Neural progenitor cell (in vitro differentiated cells): ENCODE data around the gene LYPD5. TPM values are rescaled to one million over a fixed set of nuclear protein-coding genes. Genes with fewer than 3 reads are reported as not detected.

Experiments used
- DNase-seq: peaks from one replicate; pipeline ENCODE4 v3.0.0-alpha.2; 2016; ENCODE audit warnings: low spot score
- H2AFZ ChIP-seq: fragments of 200-600 bp; sonication (generic); replicated peaks from 2 replicates; pipeline ENCODE4 v1.6.1; 2016; ENCODE audit warnings: antibody characterized with exemption
- H3F3A ChIP-seq: fragments of 200-600 bp; sonication (generic); 2 replicates; pipeline ENCODE4 v1.6.1; 2016; ENCODE audit warnings: antibody characterized with exemption, low read depth
- H3K27ac ChIP-seq: fragments of 200-600 bp; sonication (generic); 2 replicates; pipeline ENCODE4 v1.5.1; 2016; ENCODE audit warnings: mild to moderate bottlenecking
- H3K27me3 ChIP-seq: fragments of 200-600 bp; sonication (generic); 2 replicates; pipeline ENCODE4 v1.6.1; 2016; ENCODE audit warnings: mild to moderate bottlenecking, moderate library complexity
- H3K36me3 ChIP-seq: fragments of 200-600 bp; sonication (generic); 2 replicates; pipeline ENCODE4 v1.5.1; 2016
- H3K4me1 ChIP-seq: fragments of 200-600 bp; sonication (generic); 2 replicates; pipeline ENCODE4 v1.6.1; 2016; ENCODE audit warnings: mixed run types
- H3K4me2 ChIP-seq: fragments of 200-600 bp; sonication (generic); 2 replicates; pipeline ENCODE4 v1.6.1; 2016
- H3K4me3 ChIP-seq: fragments of 200-600 bp; sonication (generic); 2 replicates; pipeline ENCODE4 v1.5.1; 2016
- H3K79me2 ChIP-seq: fragments of 200-600 bp; sonication (generic); 2 replicates; pipeline ENCODE4 v1.6.1; 2016; ENCODE audit warnings: low read depth
- H3K9ac ChIP-seq: fragments of 200-600 bp; sonication (generic); 2 replicates; pipeline ENCODE4 v1.6.1; 2016
- H3K9me3 ChIP-seq: fragments of 200-600 bp; sonication (generic); 2 replicates; pipeline ENCODE4 v1.5.1; 2016; ENCODE audit warnings: low read depth
- H4K20me1 ChIP-seq: fragments of 200-600 bp; sonication (generic); 2 replicates; pipeline ENCODE4 v1.6.1; 2016; ENCODE audit warnings: low read depth
- H3K27ac Mint-ChIP-seq: 3 replicates; pipeline ENCODE4 v1.8.0; 2021; ENCODE audit warnings: mixed read lengths
- H3K27me3 Mint-ChIP-seq: 2 replicates; pipeline ENCODE4 v1.8.0; 2022; ENCODE audit warnings: low read depth, mild to moderate bottlenecking, inconsistent platforms, moderate library complexity, mixed read lengths; ENCODE audit not compliant: insufficient read depth
- H3K36me3 Mint-ChIP-seq: 3 replicates; pipeline ENCODE4 v1.8.0; 2021; ENCODE audit warnings: mixed read lengths
- H3K4me1 Mint-ChIP-seq: 3 replicates; pipeline ENCODE4 v1.8.0; 2021; ENCODE audit warnings: mixed read lengths
- H3K4me3 Mint-ChIP-seq: 3 replicates; pipeline ENCODE4 v1.8.0; 2021; ENCODE audit warnings: mild to moderate bottlenecking, moderate library complexity, mixed read lengths
- H3K9me3 Mint-ChIP-seq: 3 replicates; pipeline ENCODE4 v1.8.0; 2020; ENCODE audit warnings: mixed read lengths
- EZH2 ChIP-seq: fragments of 200-600 bp; sonication (generic); IDR thresholded peaks from 2 replicates; pipeline ENCODE4 v1.6.1; 2017; ENCODE audit warnings: antibody characterized with exemption, mild to moderate bottlenecking, moderate library complexity
- EZH2phosphoT487 ChIP-seq: fragments of 200-600 bp; sonication (generic); IDR thresholded peaks from 2 replicates; pipeline ENCODE4 v1.6.1; 2017; ENCODE audit warnings: antibody characterized with exemption
- total RNA-seq: library from RNA; depleted of rRNA; stranded (reverse); fragments of >200 nt; gene quantifications from 2 replicates; pipeline ENCODE4 v1.2.3, GENCODE V29; 2015; ENCODE audit warnings: low replicate concordance
- TF ChIP-seq, protein P1 (sequence below): fragments of 200-600 bp; sonication (generic); IDR thresholded peaks from 2 replicates; pipeline ENCODE4 v1.5.1; 2017; ENCODE audit warnings: antibody characterized with exemption, mild to moderate bottlenecking

LYPD5 gene
- total RNA-seq, 1 donor from 2014 or later = not detected

DNA sequence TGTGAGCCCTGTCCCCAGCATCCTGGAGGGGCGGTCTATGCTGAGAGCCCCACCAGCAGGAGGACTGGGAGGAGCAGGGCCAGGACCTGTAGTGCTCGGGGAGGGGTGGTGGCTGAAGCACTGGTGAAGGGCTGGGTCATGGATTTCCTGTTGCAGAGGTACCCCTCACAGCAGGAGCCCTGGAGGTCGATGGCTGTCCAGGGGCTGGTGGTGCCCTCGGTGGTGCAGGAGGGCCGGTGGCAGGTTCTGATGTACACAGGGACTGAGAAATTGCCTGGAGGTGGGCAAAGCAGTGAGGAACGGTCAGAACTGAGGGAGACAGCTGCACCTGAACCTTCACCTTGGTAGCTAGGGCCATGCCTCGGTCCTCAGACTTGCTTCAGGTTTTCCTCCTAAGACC lies 4.7 kb downstream of the LYPD5 start:
- Mint-ChIP-seq H3K4me3 (peak overlapping the region; percentile 46), H3K9me3 (peaks cover 4% of the 10 kb centered on the region), H3K4me1 (no peaks in the 10 kb centered on the region), H3K36me3 (no peaks in the 10 kb centered on the region), H3K27ac (no peak overlapping the region), H3K27me3 (peaks cover 45% of the 10 kb centered on the region)
- no peak overlapping the region for H3K27ac ChIP-seq
- H3K9ac ChIP-seq = no peak overlapping the region
- H3K9me3 ChIP-seq = no peaks in the 10 kb centered on the region
- H3K4me2 ChIP-seq = no peak overlapping the region
- no peak overlapping the region for H2AFZ ChIP-seq
- no peak overlapping the region for H3K4me3 ChIP-seq
- no peaks in the 10 kb centered on the region for H3F3A ChIP-seq
- DNase-seq = no peak
- H3K4me1 ChIP-seq = no peaks in the 10 kb centered on the region
- no peaks in the 10 kb centered on the region for H4K20me1 ChIP-seq
- no peaks in the 10 kb centered on the region for H3K79me2 ChIP-seq
- TF ChIP-seq EZH2 (no peak), EZH2phosphoT487 (no peak)
- TF ChIP-seq, protein P1, sequence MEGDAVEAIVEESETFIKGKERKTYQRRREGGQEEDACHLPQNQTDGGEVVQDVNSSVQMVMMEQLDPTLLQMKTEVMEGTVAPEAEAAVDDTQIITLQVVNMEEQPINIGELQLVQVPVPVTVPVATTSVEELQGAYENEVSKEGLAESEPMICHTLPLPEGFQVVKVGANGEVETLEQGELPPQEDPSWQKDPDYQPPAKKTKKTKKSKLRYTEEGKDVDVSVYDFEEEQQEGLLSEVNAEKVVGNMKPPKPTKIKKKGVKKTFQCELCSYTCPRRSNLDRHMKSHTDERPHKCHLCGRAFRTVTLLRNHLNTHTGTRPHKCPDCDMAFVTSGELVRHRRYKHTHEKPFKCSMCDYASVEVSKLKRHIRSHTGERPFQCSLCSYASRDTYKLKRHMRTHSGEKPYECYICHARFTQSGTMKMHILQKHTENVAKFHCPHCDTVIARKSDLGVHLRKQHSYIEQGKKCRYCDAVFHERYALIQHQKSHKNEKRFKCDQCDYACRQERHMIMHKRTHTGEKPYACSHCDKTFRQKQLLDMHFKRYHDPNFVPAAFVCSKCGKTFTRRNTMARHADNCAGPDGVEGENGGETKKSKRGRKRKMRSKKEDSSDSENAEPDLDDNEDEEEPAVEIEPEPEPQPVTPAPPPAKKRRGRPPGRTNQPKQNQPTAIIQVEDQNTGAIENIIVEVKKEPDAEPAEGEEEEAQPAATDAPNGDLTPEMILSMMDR = no peak
- H3K27me3 ChIP-seq = peaks cover 90% of the 10 kb centered on the region
- no peaks in the 10 kb centered on the region for H3K36me3 ChIP-seq

DNA sequence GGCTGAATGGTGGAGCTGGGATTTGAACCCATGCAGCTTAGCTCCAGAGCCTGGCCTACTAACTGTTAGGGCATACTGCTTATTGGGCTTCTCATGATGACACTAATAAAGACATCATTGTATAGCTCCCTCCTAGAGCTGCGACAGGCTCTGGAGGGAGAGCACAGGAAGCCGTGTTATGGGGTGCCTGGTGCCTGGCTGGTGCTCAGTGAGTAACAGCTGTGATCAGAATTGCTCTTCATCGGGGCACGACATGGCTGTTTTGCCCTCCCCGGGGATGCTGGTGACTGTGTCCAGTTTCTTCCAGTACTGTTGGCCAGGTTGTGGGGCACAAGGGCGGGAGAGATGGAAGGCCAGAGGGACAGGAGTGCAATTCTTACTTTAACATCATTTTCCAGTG lies 5.1 kb downstream of the LYPD5 start:
- Mint-ChIP-seq H3K27me3 (peaks cover 45% of the 10 kb centered on the region), H3K4me1 (no peaks in the 10 kb centered on the region), H3K36me3 (no peaks in the 10 kb centered on the region), H3K9me3 (peaks cover 4% of the 10 kb centered on the region), H3K27ac (no peak overlapping the region), H3K4me3 (peak overlapping the region; percentile 46)
- no peaks in the 10 kb centered on the region for H3F3A ChIP-seq
- TF ChIP-seq EZH2phosphoT487 (no peak), EZH2 (no peak)
- TF ChIP-seq, protein P1 = no peak
- H4K20me1 ChIP-seq = no peaks in the 10 kb centered on the region
- no peaks in the 10 kb centered on the region for H3K79me2 ChIP-seq
- H3K27me3 ChIP-seq = peaks cover 93% of the 10 kb centered on the region
- H3K27ac ChIP-seq = no peak overlapping the region
- H3K4me3 ChIP-seq = no peak overlapping the region
- H3K4me1 ChIP-seq = no peaks in the 10 kb centered on the region
- H3K4me2 ChIP-seq = no peak overlapping the region
- no peaks in the 10 kb centered on the region for H3K9me3 ChIP-seq
- H3K9ac ChIP-seq = no peak overlapping the region
- no peak overlapping the region for H2AFZ ChIP-seq
- no peak for DNase-seq
- H3K36me3 ChIP-seq = no peaks in the 10 kb centered on the region

DNA sequence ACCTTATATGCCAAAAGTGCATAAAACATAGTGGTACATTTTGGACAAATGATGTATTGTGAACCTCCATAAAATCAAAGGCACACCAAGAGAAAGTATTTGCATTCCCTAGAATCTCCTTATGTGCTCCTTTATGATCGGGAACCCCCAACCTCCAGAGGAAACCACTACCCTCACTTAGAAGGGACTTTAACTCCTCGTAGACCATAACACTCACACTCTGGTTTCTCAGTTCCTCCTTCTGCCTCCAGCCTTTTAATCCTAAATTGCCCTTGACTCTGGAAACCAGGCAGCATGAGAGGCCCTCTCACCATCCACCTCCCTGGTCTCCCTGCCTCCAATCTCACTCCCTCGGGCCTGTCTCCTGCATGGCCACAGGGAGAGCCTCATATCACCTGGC lies 11.7 kb downstream of the LYPD5 start:
- H3K36me3 Mint-ChIP-seq = no peaks in the 10 kb centered on the region
- no peaks in the 10 kb centered on the region for H3K9me3 Mint-ChIP-seq
- H3K36me3 ChIP-seq = no peaks in the 10 kb centered on the region
- H3K4me3 Mint-ChIP-seq = no peak overlapping the region
- no peaks in the 10 kb centered on the region for H3K9me3 ChIP-seq
- H3K4me1 ChIP-seq = no peaks in the 10 kb centered on the region
- no peaks in the 10 kb centered on the region for H3F3A ChIP-seq
- H3K27ac ChIP-seq = no peak overlapping the region
- peaks cover 4% of the 10 kb centered on the region for H3K27me3 Mint-ChIP-seq
- no peak overlapping the region for H3K4me3 ChIP-seq
- H3K79me2 ChIP-seq = no peaks in the 10 kb centered on the region
- TF ChIP-seq EZH2phosphoT487 (no peak), EZH2 (no peak)
- TF ChIP-seq, protein P1 = no peak
- H3K27me3 ChIP-seq = peaks cover 33% of the 10 kb centered on the region
- H3K9ac ChIP-seq = no peak overlapping the region
- H3K27ac Mint-ChIP-seq = no peak overlapping the region
- H2AFZ ChIP-seq = no peak overlapping the region
- H3K4me1 Mint-ChIP-seq = no peaks in the 10 kb centered on the region
- no peak for DNase-seq
- H3K4me2 ChIP-seq = no peak overlapping the region
- H4K20me1 ChIP-seq = peaks cover 7% of the 10 kb centered on the region
